B cell (primary cell): ENCODE measurements around the gene MCRS1.

ENCODE experiments used
- EZH2 ChIP-seq: IDR thresholded peaks from 2 replicates; pipeline ENCODE4 v1.6.1; 2012; ENCODE audit warnings: borderline replicate concordance, low read depth, mild to moderate bottlenecking, moderate library complexity, low read length; ENCODE audit not compliant: insufficient read depth, poor library complexity, severe bottlenecking
- TF ChIP-seq, protein P1 (sequence below): fragments of 200-600 bp; IDR thresholded peaks from one replicate; pipeline ENCODE4 v1.8.0; 2022; ENCODE audit warnings: antibody characterized with exemption, mild to moderate bottlenecking

DNA sequence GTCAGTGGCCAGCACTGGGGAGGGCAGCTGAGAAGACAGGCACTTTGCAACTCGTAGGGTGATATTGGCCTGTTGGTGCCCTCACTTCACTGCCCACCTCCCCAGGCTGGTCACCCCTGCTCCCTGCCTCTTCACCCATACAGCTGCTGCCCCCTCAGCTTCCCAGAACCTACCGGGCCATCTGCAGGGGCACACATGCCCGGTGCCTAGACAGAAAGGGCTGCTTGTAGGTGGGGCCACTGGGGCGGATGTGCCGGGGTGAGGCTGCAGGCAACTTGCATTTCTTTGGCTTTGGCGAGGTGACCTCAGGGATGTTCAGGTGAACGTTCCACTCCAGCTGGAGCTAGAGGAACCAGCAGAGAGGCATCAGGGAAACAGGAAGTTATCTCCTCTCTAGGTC lies 20.3 kb upstream of the MCRS1 start:
- TF ChIP-seq, protein P1, sequence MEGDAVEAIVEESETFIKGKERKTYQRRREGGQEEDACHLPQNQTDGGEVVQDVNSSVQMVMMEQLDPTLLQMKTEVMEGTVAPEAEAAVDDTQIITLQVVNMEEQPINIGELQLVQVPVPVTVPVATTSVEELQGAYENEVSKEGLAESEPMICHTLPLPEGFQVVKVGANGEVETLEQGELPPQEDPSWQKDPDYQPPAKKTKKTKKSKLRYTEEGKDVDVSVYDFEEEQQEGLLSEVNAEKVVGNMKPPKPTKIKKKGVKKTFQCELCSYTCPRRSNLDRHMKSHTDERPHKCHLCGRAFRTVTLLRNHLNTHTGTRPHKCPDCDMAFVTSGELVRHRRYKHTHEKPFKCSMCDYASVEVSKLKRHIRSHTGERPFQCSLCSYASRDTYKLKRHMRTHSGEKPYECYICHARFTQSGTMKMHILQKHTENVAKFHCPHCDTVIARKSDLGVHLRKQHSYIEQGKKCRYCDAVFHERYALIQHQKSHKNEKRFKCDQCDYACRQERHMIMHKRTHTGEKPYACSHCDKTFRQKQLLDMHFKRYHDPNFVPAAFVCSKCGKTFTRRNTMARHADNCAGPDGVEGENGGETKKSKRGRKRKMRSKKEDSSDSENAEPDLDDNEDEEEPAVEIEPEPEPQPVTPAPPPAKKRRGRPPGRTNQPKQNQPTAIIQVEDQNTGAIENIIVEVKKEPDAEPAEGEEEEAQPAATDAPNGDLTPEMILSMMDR, result no peak
- TF ChIP-seq EZH2, result no peak
